ENCODE measurements around the gene DUOX1.

The DUOX1 gene

DNA sequence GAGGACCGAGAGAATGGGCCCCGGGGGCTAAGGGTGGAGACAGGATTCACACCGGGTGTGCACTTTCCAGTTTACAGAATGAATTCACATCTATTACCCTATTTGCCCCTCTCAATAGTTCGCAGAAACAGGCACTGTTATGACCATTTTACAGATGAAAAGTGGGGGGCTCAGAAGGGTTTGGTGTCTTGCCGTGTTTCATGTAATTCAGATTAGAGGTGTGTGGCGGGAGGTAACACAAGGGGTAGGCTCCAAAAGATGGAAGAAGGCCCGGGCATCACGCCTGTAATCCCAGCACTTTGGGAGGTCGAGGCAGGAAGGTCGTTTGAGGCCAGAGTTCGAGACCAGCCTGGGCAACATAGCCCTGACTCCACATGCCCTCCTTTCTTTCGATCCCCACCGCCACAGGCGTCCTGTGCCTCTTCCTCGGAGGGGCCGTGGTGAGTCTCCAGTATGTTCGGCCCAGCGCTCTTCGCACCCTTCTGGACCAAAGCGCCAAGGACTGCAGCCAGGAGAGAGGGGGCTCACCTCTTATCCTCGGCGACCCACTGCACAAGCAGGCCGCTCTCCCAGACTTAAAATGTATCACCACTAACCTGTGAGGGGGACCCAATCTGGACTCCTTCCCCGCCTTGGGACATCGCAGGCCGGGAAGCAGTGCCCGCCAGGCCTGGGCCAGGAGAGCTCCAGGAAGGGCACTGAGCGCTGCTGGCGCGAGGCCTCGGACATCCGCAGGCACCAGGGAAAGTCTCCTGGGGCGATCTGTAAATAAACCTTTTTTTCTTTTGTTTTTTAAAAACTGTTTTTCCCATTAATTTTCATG, 12.3 kb upstream of the DUOX1 start:
- Histone ChIP-seq H3K4me3 (ENCODE audit: insufficient read length, low read depth) (no peak overlapping the region), H3K9me3 (ENCODE audit: insufficient read depth, low read length) (no peaks in the 10 kb centered on the region), H3K27me3 (ENCODE audit: insufficient read depth, insufficient read length) (peaks cover 55% of the 10 kb centered on the region), H3K36me3 (ENCODE audit: insufficient read depth, insufficient read length, low read length) (no peaks in the 10 kb centered on the region), H3K4me1 (ENCODE audit: insufficient read depth, insufficient read length) (peaks cover 3% of the 10 kb centered on the region), H3K9ac (ENCODE audit: insufficient read length, low read depth) (no peak overlapping the region)
- TF ChIP-seq ZNF274 (IDR thresholded peaks at IDR 0.05; ENCODE audit: low read depth, low read length), result no peak
- no peak for TF ChIP-seq SUZ12 (IDR thresholded peaks at IDR 0.05; ENCODE audit: extremely low read depth, insufficient read depth, insufficient read length)
- no peak for TF ChIP-seq YY1 (IDR thresholded peaks at IDR 0.05; ENCODE audit: insufficient read depth, insufficient read length)
- no peak for DNase-seq (ENCODE audit: low read depth, low spot score)

DNA sequence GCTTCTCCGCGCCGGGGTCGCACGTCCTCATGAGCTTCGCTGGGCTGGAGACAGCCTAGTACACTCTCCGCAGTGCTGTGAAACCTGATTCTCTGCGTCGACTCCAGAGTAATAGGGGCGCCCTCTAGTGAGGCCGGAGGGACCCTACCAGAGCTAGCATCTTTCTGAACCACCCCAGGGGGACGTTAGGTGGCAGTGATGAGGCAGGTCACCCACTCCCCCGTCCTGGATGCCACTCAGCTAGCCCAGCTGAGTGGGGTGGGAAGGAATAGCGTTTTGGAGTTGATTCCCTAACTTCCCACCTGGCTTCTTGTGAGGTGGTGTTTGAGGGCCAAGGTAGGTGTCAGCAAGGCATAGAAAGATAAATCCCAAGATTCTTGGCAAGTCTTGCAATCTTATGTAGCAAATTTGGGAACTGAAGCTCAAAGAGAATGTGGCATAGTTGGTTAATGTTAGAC, 11.6 kb upstream of the DUOX1 start:
- no peak overlapping the region for H3K9ac ChIP-seq (ENCODE audit: insufficient read length, low read depth)
- H3K27me3 ChIP-seq (ENCODE audit: insufficient read depth, insufficient read length), result peaks cover 48% of the 10 kb centered on the region
- H3K9me3 ChIP-seq (ENCODE audit: insufficient read depth, low read length), result no peaks in the 10 kb centered on the region
- no peak for TF ChIP-seq ZNF274 (IDR thresholded peaks at IDR 0.05; ENCODE audit: low read depth, low read length)
- TF ChIP-seq SUZ12 (IDR thresholded peaks at IDR 0.05; ENCODE audit: extremely low read depth, insufficient read depth, insufficient read length), result no peak
- no peak overlapping the region for H3K4me3 ChIP-seq (ENCODE audit: insufficient read length, low read depth)
- no peaks in the 10 kb centered on the region for H3K36me3 ChIP-seq (ENCODE audit: insufficient read depth, insufficient read length, low read length)
- peaks cover 3% of the 10 kb centered on the region for H3K4me1 ChIP-seq (ENCODE audit: insufficient read depth, insufficient read length)
- peak; percentile 75 for DNase-seq (ENCODE audit: low read depth, low spot score)

DNA sequence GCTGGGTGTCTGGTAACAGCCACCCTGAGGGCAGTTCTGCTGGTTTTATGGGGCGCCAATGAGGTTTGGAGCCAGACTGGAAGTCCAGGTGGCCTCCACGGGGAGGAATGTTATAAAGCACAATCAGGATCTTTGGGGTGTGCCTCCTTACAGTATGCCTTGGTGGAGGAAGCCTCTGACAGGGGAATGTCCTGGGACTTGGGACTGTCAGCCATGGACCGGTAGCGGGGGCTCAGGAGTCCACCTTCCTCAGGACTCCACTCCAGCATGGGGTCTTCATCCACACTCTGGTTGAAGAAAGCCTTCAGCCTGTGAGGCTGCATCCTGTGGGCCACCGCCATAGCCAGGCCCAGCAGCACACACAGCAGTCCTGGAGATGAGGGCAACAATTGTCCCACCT, 10.8 kb upstream of the DUOX1 start:
- Histone ChIP-seq H3K27me3 (ENCODE audit: insufficient read depth, insufficient read length) (peaks cover 40% of the 10 kb centered on the region), H3K9me3 (ENCODE audit: insufficient read depth, low read length) (no peaks in the 10 kb centered on the region), H3K4me3 (ENCODE audit: insufficient read length, low read depth) (no peak overlapping the region), H3K36me3 (ENCODE audit: insufficient read depth, insufficient read length, low read length) (no peaks in the 10 kb centered on the region), H3K9ac (ENCODE audit: insufficient read length, low read depth) (no peak overlapping the region), H3K4me1 (ENCODE audit: insufficient read depth, insufficient read length) (no peaks in the 10 kb centered on the region)
- DNase-seq (ENCODE audit: low read depth, low spot score), result no peak
- TF ChIP-seq ZNF274 (IDR thresholded peaks at IDR 0.05; ENCODE audit: low read depth, low read length) (no peak), SUZ12 (IDR thresholded peaks at IDR 0.05; ENCODE audit: extremely low read depth, insufficient read depth, insufficient read length) (no peak), YY1 (IDR thresholded peaks at IDR 0.05; ENCODE audit: insufficient read depth, insufficient read length) (no peak)

DNA sequence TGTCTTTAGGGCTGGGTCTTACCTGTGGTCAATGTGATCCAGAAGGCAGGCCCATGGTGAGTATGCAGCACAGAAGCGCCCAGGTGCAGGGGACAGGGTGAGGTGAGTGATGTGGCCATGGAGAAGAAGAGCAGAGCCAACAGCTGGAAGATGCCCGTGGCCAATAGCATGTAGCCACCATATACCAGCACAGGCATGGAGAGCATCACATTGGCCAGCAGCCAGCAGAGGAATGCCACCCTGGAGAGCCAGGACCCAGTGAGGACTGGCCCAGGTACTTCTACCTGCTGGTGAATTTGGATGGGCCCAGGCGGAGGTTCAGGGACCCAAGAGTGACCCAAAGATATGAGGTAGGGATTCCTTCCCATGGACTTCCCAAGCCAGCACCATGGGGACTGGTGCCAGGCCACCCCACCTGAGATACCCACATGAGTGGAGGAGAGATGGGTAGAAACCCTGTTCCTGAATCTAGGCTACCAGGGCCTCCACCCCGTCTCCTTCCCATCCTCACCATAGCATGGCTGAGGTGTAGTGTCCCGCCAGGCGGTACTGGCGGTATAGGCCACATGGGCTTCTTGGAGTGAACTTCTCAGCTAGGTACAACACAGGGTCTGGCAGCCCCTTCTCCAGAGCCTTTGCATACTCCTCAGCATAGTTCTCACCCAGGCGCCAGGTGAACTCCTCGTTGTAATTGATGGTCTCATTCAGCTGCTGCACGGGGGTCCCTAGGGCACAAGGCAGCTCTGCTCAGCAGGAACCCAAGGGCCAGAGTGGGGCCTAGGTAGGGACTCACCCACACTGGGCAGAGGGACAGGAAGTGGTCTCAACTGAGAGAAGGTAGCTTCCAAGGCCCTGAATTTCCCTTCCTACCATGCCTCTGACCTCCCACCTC, 9.5 kb upstream of the DUOX1 start:
- Histone ChIP-seq H3K27me3 (ENCODE audit: insufficient read depth, insufficient read length) (peaks cover 29% of the 10 kb centered on the region), H3K4me3 (ENCODE audit: insufficient read length, low read depth) (no peak overlapping the region), H3K9ac (ENCODE audit: insufficient read length, low read depth) (no peak overlapping the region)

DNA sequence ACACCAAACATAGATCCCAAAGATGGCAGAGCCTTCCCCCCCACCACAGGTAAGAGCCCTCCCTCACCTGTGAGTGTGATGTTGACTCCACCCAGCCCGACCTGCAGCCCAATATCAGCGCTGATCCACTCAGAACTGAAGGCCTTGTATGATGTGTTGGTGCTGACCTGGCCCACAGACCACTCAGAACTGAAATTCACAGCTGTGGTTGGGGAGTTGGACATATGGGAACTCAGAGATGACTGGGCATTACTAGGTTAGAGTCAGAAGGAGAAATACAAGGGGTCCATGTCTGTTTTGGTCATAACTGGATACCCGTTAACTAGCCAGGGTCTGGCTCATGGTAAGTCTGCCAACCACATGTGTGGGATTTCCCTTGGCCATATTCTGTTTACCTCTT, 8.8 kb upstream of the DUOX1 start:
- H3K36me3 ChIP-seq (ENCODE audit: insufficient read depth, insufficient read length, low read length), result no peaks in the 10 kb centered on the region
- TF ChIP-seq YY1 (IDR thresholded peaks at IDR 0.05; ENCODE audit: insufficient read depth, insufficient read length) (no peak), SUZ12 (IDR thresholded peaks at IDR 0.05; ENCODE audit: extremely low read depth, insufficient read depth, insufficient read length) (no peak), ZNF274 (IDR thresholded peaks at IDR 0.05; ENCODE audit: low read depth, low read length) (no peak)
- peaks cover 22% of the 10 kb centered on the region for H3K27me3 ChIP-seq (ENCODE audit: insufficient read depth, insufficient read length)
- no peak overlapping the region for H3K4me3 ChIP-seq (ENCODE audit: insufficient read length, low read depth)
- no peak overlapping the region for H3K9ac ChIP-seq (ENCODE audit: insufficient read length, low read depth)
- no peaks in the 10 kb centered on the region for H3K9me3 ChIP-seq (ENCODE audit: insufficient read depth, low read length)
- H3K4me1 ChIP-seq (ENCODE audit: insufficient read depth, insufficient read length), result no peaks in the 10 kb centered on the region
- DNase-seq (ENCODE audit: low read depth, low spot score), result no peak

More for the DNA sequence above, 9.5 kb upstream of the DUOX1 start:
- Histone ChIP-seq H3K36me3 (ENCODE audit: insufficient read depth, insufficient read length, low read length) (no peaks in the 10 kb centered on the region), H3K4me1 (ENCODE audit: insufficient read depth, insufficient read length) (no peaks in the 10 kb centered on the region), H3K9me3 (ENCODE audit: insufficient read depth, low read length) (no peaks in the 10 kb centered on the region)
- no peak for DNase-seq (ENCODE audit: low read depth, low spot score)
- TF ChIP-seq ZNF274 (IDR thresholded peaks at IDR 0.05; ENCODE audit: low read depth, low read length) (no peak), YY1 (IDR thresholded peaks at IDR 0.05; ENCODE audit: insufficient read depth, insufficient read length) (no peak), SUZ12 (IDR thresholded peaks at IDR 0.05; ENCODE audit: extremely low read depth, insufficient read depth, insufficient read length) (no peak)

DNA sequence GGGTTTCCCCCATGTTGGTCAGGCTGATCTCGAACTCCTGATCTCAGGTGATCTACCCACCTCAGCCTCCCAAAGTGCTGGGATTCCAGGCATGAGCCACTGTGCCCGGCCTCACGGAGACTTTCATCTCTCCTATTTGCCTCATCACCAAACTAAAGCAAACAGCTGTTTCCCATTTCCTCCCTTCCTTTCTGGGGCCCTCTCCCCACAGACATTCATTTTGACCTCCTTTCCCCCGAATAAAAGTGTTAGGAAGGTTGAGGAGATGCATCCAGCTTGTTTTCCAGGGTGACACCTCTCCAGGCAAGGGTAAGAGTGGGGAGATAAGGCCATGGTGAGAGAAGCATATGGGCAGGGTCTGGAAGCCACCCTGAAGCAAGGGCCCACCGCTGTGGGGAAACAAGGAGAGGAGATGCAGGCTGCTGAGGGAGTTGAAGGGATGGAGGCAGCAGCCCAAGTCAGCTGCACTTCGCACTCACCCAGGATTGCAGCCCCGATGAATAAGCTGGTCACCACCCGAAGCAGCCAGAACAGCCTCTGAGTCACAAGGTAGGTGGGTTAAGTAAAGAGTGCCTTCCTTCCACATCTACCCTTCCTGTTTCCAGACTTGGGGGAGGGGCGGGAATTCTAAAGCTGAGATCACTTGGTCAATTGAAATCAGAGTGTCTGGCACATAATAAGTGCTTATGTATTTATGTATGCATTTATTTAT, 7.9 kb upstream of the DUOX1 start:
- H3K36me3 ChIP-seq (ENCODE audit: insufficient read depth, insufficient read length, low read length), result no peaks in the 10 kb centered on the region
- no peak overlapping the region for H3K9ac ChIP-seq (ENCODE audit: insufficient read length, low read depth)
- no peak for DNase-seq (ENCODE audit: low read depth, low spot score)
- no peaks in the 10 kb centered on the region for H3K9me3 ChIP-seq (ENCODE audit: insufficient read depth, low read length)
- H3K4me1 ChIP-seq (ENCODE audit: insufficient read depth, insufficient read length), result no peaks in the 10 kb centered on the region
- peaks cover 14% of the 10 kb centered on the region for H3K27me3 ChIP-seq (ENCODE audit: insufficient read depth, insufficient read length)
- no peak overlapping the region for H3K4me3 ChIP-seq (ENCODE audit: insufficient read length, low read depth)
- no peak for TF ChIP-seq YY1 (IDR thresholded peaks at IDR 0.05; ENCODE audit: insufficient read depth, insufficient read length)
- TF ChIP-seq ZNF274 (IDR thresholded peaks at IDR 0.05; ENCODE audit: low read depth, low read length), result no peak
- TF ChIP-seq SUZ12 (IDR thresholded peaks at IDR 0.05; ENCODE audit: extremely low read depth, insufficient read depth, insufficient read length), result no peak
